Ovary (tissue), 9 donors: ENCODE measurements around the gene WSB1. TPM values are rescaled to one million over a fixed set of nuclear protein-coding genes. Genes with fewer than 3 reads are reported as not detected.

Source experiments
- DNase-seq, 5 donors: peaks; one replicate each; pipeline ENCODE4 v3.0.0-alpha.2; 2019 to 2020
- H3K27ac ChIP-seq, 2 donors: fragments of 200-600 bp; one replicate each; pipeline versions ENCODE4 v1.5.1 to v1.8.0; 2019 to 2022
- H3K27me3 ChIP-seq: fragments of 200-600 bp; one replicate; pipeline ENCODE4 v1.8.0; 2022
- H3K36me3 ChIP-seq: fragments of 200-600 bp; sonication (generic); one replicate; pipeline ENCODE4 v1.5.1; 2019
- H3K4me1 ChIP-seq: one replicate; pipeline ENCODE4 v1.8.1; 2013; ENCODE audit warnings: mild to moderate bottlenecking, moderate library complexity; ENCODE audit not compliant: insufficient read depth
- H3K4me3 ChIP-seq: fragments of 200-600 bp; sonication (generic); one replicate; pipeline ENCODE4 v1.5.1; 2017
- H3K9me3 ChIP-seq, 2 donors: fragments of 200-600 bp in 1 of 2; sonication (generic) in 1 of 2; one replicate each; pipeline versions ENCODE4 v1.5.1 to v1.8.1; 2013 to 2019; ENCODE audit warnings: mild to moderate bottlenecking in 1 of 2, moderate library complexity in 1 of 2
- EP300 ChIP-seq: sonication (generic); formaldehyde crosslinking; IDR thresholded peaks from one replicate; pipeline ENCODE4 v1.6.1; 2017; ENCODE audit warnings: antibody characterized with exemption
- POLR2A ChIP-seq: fragments of 450-650 bp; IDR thresholded peaks from one replicate; pipeline ENCODE4 v1.6.1; 2017; ENCODE audit warnings: antibody characterized with exemption, mild to moderate bottlenecking, moderate library complexity
- WGBS, 3 donors: extraction: QIAGEN DNeasy Blood & Tissue Kit in 1 of 3; methylation state at CpG; one replicate each; pipeline versions ENCODE4 v1.1.5 to v1.1.7; 2013 to 2017; 5-methylcytosine and 5-hydroxymethylcytosine counted together
- intact Hi-C, 4 donors: fragments of 100-400 bp; cut with DNase I; formaldehyde crosslinking; loops; one replicate each; pipeline versions ENCODE4 v1.11.0 to v1.15.1; 2022 to 2023
- polyA plus RNA-seq, 2 donors: library from polyadenylated mRNA; stranded (reverse); fragments of 200-250 nt in 1 of 2; fragments of 350-450 nt in 1 of 2; fragmentation: Illumina TruSeq in 1 of 2; extraction: RNeasy Lipid Tissue Mini Kit (QIAGEN cat#74804) in 1 of 2; gene quantifications; one replicate each; pipeline ENCODE4 v1.2.3, GENCODE V29; 2013 to 2014
- total RNA-seq, 7 donors: library from RNA; depleted of rRNA in 2 of 7; stranded (reverse); fragments of >200 nt in 2 of 7; fragmentation: NEBNext Ultra II Directional in 3 of 7; extraction: Animal tissue kit (Norgen Biotek cat#: 25700) in 3 of 7; gene quantifications; one replicate each; pipeline versions ENCODE4 v1.1.0 to v1.2.4, GENCODE V29; 2016 to 2023
- TF ChIP-seq, protein P1 (sequence below), 3 donors: fragments of 450-650 bp in 2 of 3; fragments of 200-600 bp in 1 of 3; IDR thresholded peaks; one replicate each; pipeline versions ENCODE4 v1.5.1 to v1.8.0; 2016 to 2022; ENCODE audit warnings: antibody characterized with exemption in 3 of 3, mild to moderate bottlenecking in 1 of 3
- donor health status: DM: no; HTN: no; CAD: no; lungs with moderate emphysema.
- donor health status: DM: no; HTN: no; CAD: no.
- donor health status: Bipolar disorder and iron deficiency.
- donor health status: DM: yes; HTN: yes; CAD: no.
- donor health status: DM: no; HTN: no; CAD: no.
- donor health status: DM: yes; HTN: yes; CAD: no.

The WSB1 gene
- total and polyA plus RNA-seq, 9 donors: 88.9 to 214 (median 168) TPM

DNA sequence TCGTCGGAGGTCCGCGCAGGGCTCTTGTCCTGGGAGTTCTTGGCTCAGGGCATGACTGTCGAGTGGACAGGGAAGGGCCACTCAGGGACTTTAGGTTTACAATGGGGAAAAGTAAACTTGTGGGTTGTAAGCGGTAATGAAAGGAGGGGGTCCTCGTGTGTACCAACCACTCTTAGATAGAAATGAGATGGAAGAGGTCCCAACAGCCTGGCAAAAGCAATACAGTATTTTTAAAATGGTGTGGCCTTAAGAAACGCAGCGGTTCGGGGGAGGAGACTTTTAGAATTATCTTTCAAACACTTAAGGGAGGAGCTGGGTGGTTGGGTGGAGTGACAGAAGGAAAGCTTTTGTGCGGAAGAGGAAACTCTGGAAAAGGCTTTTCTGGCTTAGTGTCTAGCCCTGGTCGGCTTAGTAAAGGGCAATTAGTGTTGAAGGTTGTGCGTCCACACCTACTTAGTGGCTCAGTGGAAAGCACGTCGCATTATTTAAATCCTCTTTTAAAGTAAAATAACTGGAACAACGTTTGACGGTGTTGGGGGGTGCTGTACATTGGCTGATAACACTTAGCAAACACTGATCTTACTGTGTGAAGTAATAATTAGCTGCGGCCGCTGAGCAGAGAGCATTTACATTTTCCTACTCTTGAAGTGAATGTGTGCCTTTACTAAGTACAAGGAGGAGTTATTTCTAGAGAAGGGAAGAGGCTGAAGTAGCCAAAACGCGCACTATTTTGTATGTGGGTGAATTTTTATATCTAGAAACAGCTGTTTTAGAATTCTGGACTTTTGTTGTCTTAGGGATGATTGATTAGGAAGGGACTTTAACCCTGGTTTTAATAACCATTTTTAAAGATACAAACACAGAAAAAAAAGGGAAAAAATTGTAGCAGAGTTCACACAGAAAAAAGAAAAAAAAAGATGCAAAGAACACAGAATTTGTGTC, 1.0 kb downstream of the WSB1 start:
- Histone ChIP-seq H3K36me3 (no peaks in the 10 kb centered on the region), H3K27me3 (no peaks in the 10 kb centered on the region), H3K27ac (peak overlapping the region; percentile 99 to 100), H3K9me3 (no peaks in the 10 kb centered on the region), H3K4me3 (peak overlapping the region; percentile 93), H3K4me1 (peaks cover 14% of the 10 kb centered on the region)
- peak in 3 of 5 donors; percentile 60 to 77 (median 63) for DNase-seq
- 0 to 1% (median 0%) methylated on average over 21 of the region's 21 CpGs for WGBS, 3 donors
- TF ChIP-seq, protein P1, sequence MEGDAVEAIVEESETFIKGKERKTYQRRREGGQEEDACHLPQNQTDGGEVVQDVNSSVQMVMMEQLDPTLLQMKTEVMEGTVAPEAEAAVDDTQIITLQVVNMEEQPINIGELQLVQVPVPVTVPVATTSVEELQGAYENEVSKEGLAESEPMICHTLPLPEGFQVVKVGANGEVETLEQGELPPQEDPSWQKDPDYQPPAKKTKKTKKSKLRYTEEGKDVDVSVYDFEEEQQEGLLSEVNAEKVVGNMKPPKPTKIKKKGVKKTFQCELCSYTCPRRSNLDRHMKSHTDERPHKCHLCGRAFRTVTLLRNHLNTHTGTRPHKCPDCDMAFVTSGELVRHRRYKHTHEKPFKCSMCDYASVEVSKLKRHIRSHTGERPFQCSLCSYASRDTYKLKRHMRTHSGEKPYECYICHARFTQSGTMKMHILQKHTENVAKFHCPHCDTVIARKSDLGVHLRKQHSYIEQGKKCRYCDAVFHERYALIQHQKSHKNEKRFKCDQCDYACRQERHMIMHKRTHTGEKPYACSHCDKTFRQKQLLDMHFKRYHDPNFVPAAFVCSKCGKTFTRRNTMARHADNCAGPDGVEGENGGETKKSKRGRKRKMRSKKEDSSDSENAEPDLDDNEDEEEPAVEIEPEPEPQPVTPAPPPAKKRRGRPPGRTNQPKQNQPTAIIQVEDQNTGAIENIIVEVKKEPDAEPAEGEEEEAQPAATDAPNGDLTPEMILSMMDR (IDR thresholded peaks at IDR 0.05): no peak
- TF ChIP-seq POLR2A: peak; percentile 69
- intact Hi-C loops: loop anchor here in 3 of 4 donors (5.0 to 10.0 kb wide), 3 partner anchors 37 to 50 kb away; no protein-coding TSS in a partner anchor

- WGBS, 3 donors: 4 to 10% (median 7%) methylated on average over 10 of the region's 10 CpGs
- Histone ChIP-seq H3K9me3 (no peaks in the 10 kb centered on the region), H3K27ac (peak overlapping the region; percentile 49 to 100), H3K36me3 (no peaks in the 10 kb centered on the region), H3K4me1 (peaks cover 17% of the 10 kb centered on the region), H3K4me3 (peak overlapping the region; percentile 93), H3K27me3 (no peaks in the 10 kb centered on the region)
- no peak for DNase-seq
- TF ChIP-seq EP300: no peak
- TF ChIP-seq POLR2A: no peak
- TF ChIP-seq, protein P1 (IDR thresholded peaks at IDR 0.05): no peak
- intact Hi-C loops: loop anchor here in 1 of 4 donors (10.0 kb wide), 1 partner anchor 51 kb away; no protein-coding TSS in a partner anchor
Observed at GRCh38 chr17:27295945-27296344, 2.0 kb downstream of the WSB1 start.

DNA sequence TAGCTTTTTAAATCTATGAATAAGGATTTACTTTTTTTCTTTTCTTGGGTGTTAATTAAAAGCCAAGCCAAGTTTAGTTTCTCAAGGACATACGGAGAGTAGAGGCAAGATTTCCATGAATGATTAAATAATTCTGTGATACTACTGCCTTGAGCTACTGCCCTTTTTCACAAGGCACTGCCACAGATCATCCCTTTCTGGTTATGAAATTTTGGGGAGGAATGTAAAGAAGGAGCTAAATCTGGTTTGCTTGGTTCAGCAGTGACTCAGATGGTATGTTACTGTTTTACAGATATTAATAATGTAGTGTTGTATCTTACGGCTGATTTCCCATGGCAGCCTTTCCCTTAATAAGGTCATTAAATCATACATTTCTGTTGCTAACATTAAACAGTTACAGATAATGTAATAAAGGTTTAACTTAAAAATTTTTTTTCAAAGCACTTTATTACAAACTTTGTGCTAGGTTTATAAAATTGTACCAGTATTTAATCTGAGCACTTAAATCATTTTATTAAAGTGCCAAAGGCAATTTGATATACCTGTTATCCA, 2.6 kb downstream of the WSB1 start:
- H3K4me3 ChIP-seq: peak overlapping the region; percentile 93
- H3K36me3 ChIP-seq: no peaks in the 10 kb centered on the region
- WGBS, 3 donors: 3% methylated on average over 2 of the region's 2 CpGs
- no peak for TF ChIP-seq POLR2A
- TF ChIP-seq, protein P1 (IDR thresholded peaks at IDR 0.05): no peak
- TF ChIP-seq EP300: no peak
- H3K4me1 ChIP-seq: peaks cover 17% of the 10 kb centered on the region
- intact Hi-C loops: loop anchor here in 1 of 4 donors (10.0 kb wide), 1 partner anchor 52 kb away; no protein-coding TSS in a partner anchor
- H3K9me3 ChIP-seq: no peaks in the 10 kb centered on the region
- H3K27me3 ChIP-seq: no peaks in the 10 kb centered on the region
- DNase-seq: no peak
- H3K27ac ChIP-seq: peak overlapping the region in 1 of 2 donors; percentile 100

DNA sequence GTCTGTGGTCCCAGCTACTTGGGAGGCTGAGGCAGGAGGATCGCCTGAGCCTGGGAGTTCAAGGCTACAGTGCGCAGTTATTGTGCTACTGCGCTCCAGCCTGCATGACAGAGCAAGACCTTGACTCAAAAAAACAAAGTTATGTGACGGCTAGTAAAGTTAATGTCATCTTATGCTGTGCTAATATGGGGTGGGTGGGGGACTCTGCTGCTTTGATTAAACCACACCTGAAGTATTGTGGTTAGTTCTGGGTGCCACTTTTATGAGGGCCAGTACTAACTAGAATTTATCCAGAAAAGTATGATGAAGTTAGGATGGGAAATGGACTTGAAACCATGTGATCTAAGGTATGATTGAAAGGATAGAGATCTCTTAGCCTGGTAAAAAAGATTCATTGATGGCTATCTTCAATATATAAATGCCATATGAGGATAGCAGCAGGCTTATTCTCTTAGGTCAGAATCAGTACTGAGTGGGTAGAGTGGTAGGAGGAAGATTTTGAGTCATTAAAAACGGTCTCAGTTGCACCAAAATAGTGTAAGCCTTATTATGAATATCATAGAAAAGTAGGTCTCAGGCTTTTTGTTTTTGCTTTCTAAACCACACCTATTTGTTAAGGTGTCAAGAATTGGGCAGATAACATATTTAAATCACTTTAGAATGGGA, 5.6 kb downstream of the WSB1 start:
- Histone ChIP-seq H3K9me3 (no peaks in the 10 kb centered on the region), H3K4me3 (no peak overlapping the region), H3K4me1 (peaks cover 17% of the 10 kb centered on the region), H3K36me3 (no peaks in the 10 kb centered on the region), H3K27ac (no peak overlapping the region), H3K27me3 (no peaks in the 10 kb centered on the region)
- intact Hi-C loops: loop anchor here in 1 of 4 donors (10.0 kb wide), 1 partner anchor 55 kb away; no protein-coding TSS in a partner anchor
- no peak for DNase-seq
- whole genome bisulfite sequencing, 3 donors: 77 to 84% (median 82%) methylated on average over 5 of the region's 5 CpGs
- no peak for TF ChIP-seq POLR2A
- no peak for TF ChIP-seq EP300
- TF ChIP-seq, protein P1 (IDR thresholded peaks at IDR 0.05): no peak
